ENCODE measurements around the gene PIGU.
"Not testable (repeated sequence)": the region's sequence is repeated elsewhere in the genome, so short reads cannot be mapped to it uniquely, and the experiment has no call there.

PIGU gene

GRCh38 chr20:34627458-34627857, 49.4 kb downstream of the PIGU start:
- Mint-ChIP-seq H3K4me3 (no peak overlapping the region), H3K9me3 (no peaks in the 10 kb centered on the region), H3K27me3 (ENCODE audit: low read depth) (no peaks in the 10 kb centered on the region), H3K27ac (no peak overlapping the region), H3K4me1 (ENCODE audit: low read depth) (peaks cover 5% of the 10 kb centered on the region), H3K36me3 (ENCODE audit: low read depth) (peaks cover 4% of the 10 kb centered on the region)

- no peaks in the 10 kb centered on the region for H3K9me3 Mint-ChIP-seq
- H3K27ac Mint-ChIP-seq = no peak overlapping the region
- H3K27me3 Mint-ChIP-seq (ENCODE audit: low read depth) = no peaks in the 10 kb centered on the region
- peaks cover 6% of the 10 kb centered on the region for H3K4me1 Mint-ChIP-seq (ENCODE audit: low read depth)
- peaks cover 4% of the 10 kb centered on the region for H3K36me3 Mint-ChIP-seq (ENCODE audit: low read depth)
- no peak overlapping the region for H3K4me3 Mint-ChIP-seq
Observed at GRCh38 chr20:34626992-34627391, 49.9 kb downstream of the PIGU start.

GRCh38 chr20:34624629-34625028, 52.3 kb downstream of the PIGU start:
- Mint-ChIP-seq H3K27ac (no peak overlapping the region), H3K9me3 (no peaks in the 10 kb centered on the region), H3K36me3 (ENCODE audit: low read depth) (peaks cover 14% of the 10 kb centered on the region), H3K4me3 (no peak overlapping the region), H3K27me3 (ENCODE audit: low read depth) (no peaks in the 10 kb centered on the region), H3K4me1 (ENCODE audit: low read depth) (peaks cover 22% of the 10 kb centered on the region)

- H3K9me3 Mint-ChIP-seq = no peaks in the 10 kb centered on the region
- H3K4me1 Mint-ChIP-seq (ENCODE audit: low read depth) = peaks cover 27% of the 10 kb centered on the region
- H3K27ac Mint-ChIP-seq = no peak overlapping the region
- H3K27me3 Mint-ChIP-seq (ENCODE audit: low read depth) = no peaks in the 10 kb centered on the region
- no peak overlapping the region for H3K4me3 Mint-ChIP-seq
- H3K36me3 Mint-ChIP-seq (ENCODE audit: low read depth) = peaks cover 17% of the 10 kb centered on the region
Observed at GRCh38 chr20:34622821-34623451, 54.0 kb downstream of the PIGU start.

- no peak overlapping the region for H3K4me3 Mint-ChIP-seq
- H3K36me3 Mint-ChIP-seq (ENCODE audit: low read depth) = peaks cover 20% of the 10 kb centered on the region
- no peaks in the 10 kb centered on the region for H3K9me3 Mint-ChIP-seq
- H3K27me3 Mint-ChIP-seq (ENCODE audit: low read depth) = no peaks in the 10 kb centered on the region
- peaks cover 29% of the 10 kb centered on the region for H3K4me1 Mint-ChIP-seq (ENCODE audit: low read depth)
- H3K27ac Mint-ChIP-seq = peak overlapping the region; percentile 67
Observed at GRCh38 chr20:34621383-34622367, 55.2 kb downstream of the PIGU start.

- peak overlapping the region; percentile 67 for H3K27ac Mint-ChIP-seq
- peaks cover 20% of the 10 kb centered on the region for H3K36me3 Mint-ChIP-seq (ENCODE audit: low read depth)
- H3K4me3 Mint-ChIP-seq = no peak overlapping the region
- H3K4me1 Mint-ChIP-seq (ENCODE audit: low read depth) = peaks cover 29% of the 10 kb centered on the region
- H3K9me3 Mint-ChIP-seq = no peaks in the 10 kb centered on the region
- H3K27me3 Mint-ChIP-seq (ENCODE audit: low read depth) = no peaks in the 10 kb centered on the region
Observed at GRCh38 chr20:34621036-34621343, 55.9 kb downstream of the PIGU start.

GRCh38 chr20:34618676-34619075, 58.2 kb downstream of the PIGU start:
- Mint-ChIP-seq H3K9me3 (no peaks in the 10 kb centered on the region), H3K27me3 (ENCODE audit: low read depth) (no peaks in the 10 kb centered on the region), H3K27ac (peak overlapping the region; percentile 17), H3K4me3 (no peak overlapping the region), H3K36me3 (ENCODE audit: low read depth) (peaks cover 27% of the 10 kb centered on the region), H3K4me1 (ENCODE audit: low read depth) (peaks cover 29% of the 10 kb centered on the region)

- H3K27ac Mint-ChIP-seq; H3K4me3 Mint-ChIP-seq; H3K9me3 Mint-ChIP-seq; H3K27me3 Mint-ChIP-seq (ENCODE audit: low read depth): not testable (repeated sequence)
- peaks cover 29% of the 10 kb centered on the region for H3K36me3 Mint-ChIP-seq (ENCODE audit: low read depth)
- H3K4me1 Mint-ChIP-seq (ENCODE audit: low read depth) = peaks cover 22% of the 10 kb centered on the region
Observed at GRCh38 chr20:34616913-34617312, 60.0 kb downstream of the PIGU start.

GRCh38 chr20:34615477-34615876, 61.4 kb downstream of the PIGU start:
- no peaks in the 10 kb centered on the region for H3K27me3 Mint-ChIP-seq (ENCODE audit: low read depth)
- H3K27ac Mint-ChIP-seq = no peak overlapping the region
- H3K9me3 Mint-ChIP-seq = no peaks in the 10 kb centered on the region
- peaks cover 11% of the 10 kb centered on the region for H3K4me1 Mint-ChIP-seq (ENCODE audit: low read depth)
- H3K36me3 Mint-ChIP-seq (ENCODE audit: low read depth) = peaks cover 23% of the 10 kb centered on the region
- no peak overlapping the region for H3K4me3 Mint-ChIP-seq

GRCh38 chr20:34611976-34612375, 64.9 kb downstream of the PIGU start:
- H3K4me1 Mint-ChIP-seq (ENCODE audit: low read depth); H3K27me3 Mint-ChIP-seq (ENCODE audit: low read depth); H3K4me3 Mint-ChIP-seq; H3K9me3 Mint-ChIP-seq; H3K27ac Mint-ChIP-seq: not testable (repeated sequence)
- peaks cover 16% of the 10 kb centered on the region for H3K36me3 Mint-ChIP-seq (ENCODE audit: low read depth)

- H3K9me3 Mint-ChIP-seq = no peaks in the 10 kb centered on the region
- no peak overlapping the region for H3K4me3 Mint-ChIP-seq
- no peaks in the 10 kb centered on the region for H3K27me3 Mint-ChIP-seq (ENCODE audit: low read depth)
- H3K36me3 Mint-ChIP-seq (ENCODE audit: low read depth) = peaks cover 9% of the 10 kb centered on the region
- H3K4me1 Mint-ChIP-seq (ENCODE audit: low read depth) = peaks cover 4% of the 10 kb centered on the region
- H3K27ac Mint-ChIP-seq = no peak overlapping the region
Observed at GRCh38 chr20:34607066-34607465, 69.8 kb downstream of the PIGU start.

- peaks cover 5% of the 10 kb centered on the region for H3K36me3 Mint-ChIP-seq (ENCODE audit: low read depth)
- no peak overlapping the region for H3K27ac Mint-ChIP-seq
- H3K4me1 Mint-ChIP-seq (ENCODE audit: low read depth) = peaks cover 8% of the 10 kb centered on the region
- H3K9me3 Mint-ChIP-seq = no peaks in the 10 kb centered on the region
- no peaks in the 10 kb centered on the region for H3K27me3 Mint-ChIP-seq (ENCODE audit: low read depth)
- no peak overlapping the region for H3K4me3 Mint-ChIP-seq
Observed at GRCh38 chr20:34604980-34605788, 71.7 kb downstream of the PIGU start.

- Mint-ChIP-seq H3K27ac (no peak overlapping the region), H3K36me3 (ENCODE audit: low read depth) (peaks cover 4% of the 10 kb centered on the region), H3K4me3 (no peak overlapping the region)
Observed at GRCh38 chr20:34600892-34601653, 75.8 kb downstream of the PIGU start.

More at GRCh38 chr20:34600892-34601653, 75.8 kb downstream of the PIGU start:
- peaks cover 8% of the 10 kb centered on the region for H3K4me1 Mint-ChIP-seq (ENCODE audit: low read depth)
- H3K9me3 Mint-ChIP-seq = no peaks in the 10 kb centered on the region
- H3K27me3 Mint-ChIP-seq (ENCODE audit: low read depth) = no peaks in the 10 kb centered on the region
